Measurements from ENCODE around the gene CAPN1.
"Not testable (repeated sequence)": the region's sequence is repeated elsewhere in the genome, so short reads cannot be mapped to it uniquely, and the experiment has no call there.

The CAPN1 gene

DNA sequence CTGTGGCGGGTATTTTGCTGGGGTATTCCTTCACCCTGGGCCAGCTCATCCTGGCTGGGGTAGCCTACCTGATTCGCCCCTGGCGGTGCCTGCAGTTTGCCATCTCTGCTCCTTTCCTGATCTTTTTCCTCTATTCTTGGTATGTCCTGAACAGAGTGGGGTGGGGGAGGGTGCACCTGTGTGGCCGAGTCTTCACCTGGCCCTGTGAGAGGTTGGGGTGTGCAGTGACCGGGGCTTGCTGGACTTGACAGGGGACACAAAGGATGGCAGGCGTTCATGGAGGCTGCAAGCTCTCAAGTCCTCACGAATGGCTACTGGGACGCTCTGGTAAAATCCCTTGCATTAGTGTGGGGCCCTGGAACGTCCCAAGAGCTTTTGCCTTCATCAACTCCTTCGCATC is 39.3 kb downstream of the CAPN1 start:
- DNase-seq: no peak

DNA sequence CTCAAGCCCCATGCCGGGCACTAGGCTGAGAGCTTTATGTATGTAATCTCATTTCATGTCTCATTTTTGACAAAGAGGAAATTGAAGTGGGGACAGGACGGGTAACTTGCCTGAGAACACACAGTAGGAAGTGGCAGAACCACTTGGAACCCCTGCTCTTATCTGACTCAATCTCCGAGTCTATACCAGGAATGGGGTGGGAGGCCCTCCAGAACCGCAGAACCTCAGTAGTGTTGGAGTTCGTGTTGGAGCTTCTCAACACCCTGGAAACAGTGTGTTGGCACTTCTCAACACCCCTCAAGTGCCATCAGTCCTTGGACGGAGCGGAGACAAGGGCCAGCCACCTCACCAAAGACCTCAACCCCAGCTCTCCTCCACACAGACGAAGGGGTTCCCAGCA is 41.3 kb downstream of the CAPN1 start:
- DNase-seq: no peak

DNA sequence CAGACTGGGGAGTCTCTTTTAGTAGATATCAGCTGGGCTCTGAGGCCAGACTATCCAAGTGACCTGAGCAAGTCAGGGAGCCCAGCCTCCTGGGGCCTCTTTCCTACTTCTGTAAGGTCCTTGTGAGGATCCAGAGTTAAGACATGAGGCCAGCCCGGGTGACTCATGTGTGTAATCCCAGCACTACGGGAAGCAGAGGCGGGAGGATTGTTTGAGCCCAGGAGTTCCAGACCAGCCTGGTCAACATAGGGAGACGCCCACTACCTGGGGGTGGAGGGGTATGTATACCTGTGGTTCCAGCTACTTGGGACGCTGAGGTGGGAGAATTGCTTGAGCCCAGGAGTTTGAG is 43.2 kb downstream of the CAPN1 start:
- DNase-seq: no peak

DNA sequence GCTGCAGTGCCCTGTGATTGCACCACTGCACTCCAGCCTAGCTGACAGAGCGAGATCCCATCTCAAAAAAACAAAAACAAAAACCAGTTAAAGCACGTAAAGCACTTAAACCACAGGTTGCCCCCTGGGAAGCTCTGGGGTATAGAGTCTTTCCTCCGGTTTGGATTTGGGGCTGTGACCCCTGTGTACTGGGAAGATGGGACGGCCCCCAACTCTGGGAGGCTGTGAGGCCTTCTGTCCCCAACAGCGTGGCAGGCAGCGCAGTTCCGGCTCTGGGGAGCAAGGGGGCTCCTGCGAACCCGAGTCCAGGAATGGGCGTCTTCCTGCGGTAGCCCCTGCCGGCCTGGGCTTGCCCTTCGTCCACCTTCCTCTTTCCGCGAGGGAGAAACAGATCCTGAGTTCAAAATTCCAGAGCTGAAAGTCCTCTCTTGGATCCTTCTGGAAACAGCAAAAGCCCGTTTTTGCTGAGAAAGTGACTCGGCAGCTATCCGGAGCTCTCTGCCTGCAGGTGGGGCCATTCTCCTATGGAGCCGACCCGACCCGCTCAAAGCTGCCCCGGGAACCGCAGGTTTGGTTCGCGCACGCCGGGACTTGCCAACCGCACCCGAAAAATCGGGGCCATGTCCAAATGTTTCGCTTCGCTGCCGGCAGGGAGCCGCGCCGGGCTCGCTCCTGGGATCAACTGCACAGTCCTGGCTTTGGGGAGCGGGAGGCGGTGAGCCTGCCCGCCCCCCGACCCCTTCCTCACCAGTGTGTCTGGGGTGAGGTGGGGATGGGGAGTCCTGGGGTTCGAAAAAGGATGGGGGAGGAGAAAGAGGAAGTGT is 43.8 kb downstream of the CAPN1 start:
- no peak for DNase-seq

DNA sequence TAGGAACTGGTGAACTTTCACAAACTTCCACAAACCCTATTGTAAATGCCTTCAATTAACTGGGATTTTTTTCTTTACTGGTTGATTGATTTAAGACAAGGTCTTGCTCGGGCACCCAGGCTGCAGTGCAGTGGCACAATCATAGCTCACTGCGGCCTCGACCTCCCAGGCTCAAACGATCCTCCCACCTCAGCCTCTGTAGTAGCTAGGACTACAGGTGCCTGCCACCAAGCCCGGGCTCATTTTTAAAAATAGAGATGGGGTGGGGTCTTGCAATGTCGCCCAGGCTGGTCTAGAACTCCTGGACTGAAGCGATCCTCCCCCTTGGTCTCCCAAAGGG is 44.3 kb downstream of the CAPN1 start:
- no peak for DNase-seq

DNA sequence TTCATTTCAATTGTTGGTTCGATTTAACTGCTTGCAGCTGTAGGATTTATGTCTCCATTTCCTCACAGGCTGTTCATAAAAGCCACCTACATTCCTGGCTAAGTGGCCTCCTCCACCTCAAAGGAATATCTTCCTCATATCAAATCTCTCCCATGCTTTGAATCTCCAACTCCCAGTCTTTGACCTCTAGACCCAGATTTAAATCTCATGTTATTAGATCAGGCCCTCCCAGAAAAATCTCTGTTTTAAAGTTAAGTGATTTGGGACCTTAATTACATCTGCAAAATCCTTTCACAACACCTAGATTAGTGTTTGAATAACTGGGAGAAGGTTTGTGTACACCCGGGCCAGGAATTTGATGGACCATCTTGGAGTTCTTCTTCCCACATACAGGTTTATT is 46.2 kb downstream of the CAPN1 start:
- no peak for DNase-seq

DNA sequence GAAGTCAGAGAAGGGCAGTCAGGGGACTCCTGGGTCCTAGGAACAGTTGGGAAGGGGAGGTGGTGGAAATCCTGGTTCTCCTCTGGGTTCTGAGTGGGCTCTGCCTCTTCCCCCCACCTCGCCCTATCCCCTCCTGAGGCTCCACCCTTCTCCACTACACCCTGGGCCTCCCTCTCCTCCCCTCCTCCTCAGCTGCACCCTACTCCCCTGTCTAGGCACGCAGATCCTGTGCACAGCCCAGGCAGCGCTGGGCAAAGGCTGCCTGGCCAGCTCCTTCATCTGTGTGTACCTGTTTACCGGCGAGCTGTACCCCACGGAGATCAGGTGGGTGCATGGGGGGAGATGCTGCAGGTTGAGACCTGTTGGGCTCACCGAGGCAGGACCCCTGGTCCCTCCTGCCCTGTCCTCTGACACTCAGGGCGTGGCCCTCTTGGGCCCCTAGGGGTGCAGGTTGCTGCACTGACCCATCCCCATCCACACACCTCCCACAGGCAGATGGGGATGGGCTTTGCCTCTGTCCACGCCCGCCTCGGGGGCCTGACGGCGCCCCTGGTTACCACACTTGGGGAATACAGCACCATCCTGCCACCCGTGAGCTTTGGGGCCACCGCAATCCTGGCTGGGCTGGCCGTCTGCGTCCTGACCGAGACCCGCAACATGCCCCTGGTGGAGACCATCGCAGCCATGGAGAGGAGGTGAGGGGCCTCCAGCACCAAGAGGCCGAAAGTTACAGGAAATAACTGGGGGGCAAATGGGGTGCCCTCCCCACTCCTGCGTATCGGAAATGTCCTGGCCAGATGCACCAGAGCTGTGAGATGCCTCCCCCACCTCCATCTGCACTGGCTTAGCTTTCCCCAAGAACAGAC is 54.7 kb downstream of the CAPN1 start:
- DNase-seq: no peak

DNA sequence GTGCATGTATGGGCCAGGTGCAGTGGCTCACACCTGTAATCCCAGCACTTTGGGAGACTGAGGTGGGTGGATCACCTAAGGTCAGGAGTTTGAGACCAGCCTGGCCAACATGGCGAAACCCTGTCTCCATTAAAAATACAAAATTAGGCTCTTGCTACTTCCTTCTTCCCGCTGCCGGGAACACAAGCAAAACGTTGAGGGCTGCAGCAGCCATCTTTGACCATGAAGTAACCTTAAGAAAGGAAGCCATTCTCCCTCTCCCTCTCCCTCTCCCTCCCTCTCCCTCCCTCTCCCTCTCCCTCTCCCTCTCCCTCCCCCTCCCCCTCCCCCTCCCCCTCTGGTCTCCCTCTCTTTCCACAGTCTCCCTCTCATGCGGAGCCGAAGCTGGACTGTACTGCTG is 56.6 kb downstream of the CAPN1 start:
- DNase-seq: not testable (repeated sequence)

DNA sequence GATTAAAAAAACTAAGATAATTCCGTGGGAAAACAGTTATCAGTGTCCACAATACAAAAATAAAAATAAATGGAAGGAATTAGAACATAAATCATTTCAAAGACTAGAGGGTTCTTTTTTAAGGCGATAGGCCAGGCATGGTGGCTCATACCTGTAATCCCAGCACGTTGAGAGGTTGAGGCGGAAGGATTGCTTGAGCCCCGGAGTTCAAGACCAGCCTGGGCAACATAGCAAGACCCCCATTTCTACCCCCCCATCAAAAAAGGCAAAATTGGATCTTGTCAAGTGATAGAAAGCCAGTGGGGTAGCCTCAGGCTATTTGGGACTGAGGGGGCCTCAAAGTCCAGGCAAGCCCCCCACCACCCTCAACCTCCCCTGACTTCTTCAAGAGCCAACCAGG is 59.4 kb downstream of the CAPN1 start:
- DNase-seq: no peak

DNA sequence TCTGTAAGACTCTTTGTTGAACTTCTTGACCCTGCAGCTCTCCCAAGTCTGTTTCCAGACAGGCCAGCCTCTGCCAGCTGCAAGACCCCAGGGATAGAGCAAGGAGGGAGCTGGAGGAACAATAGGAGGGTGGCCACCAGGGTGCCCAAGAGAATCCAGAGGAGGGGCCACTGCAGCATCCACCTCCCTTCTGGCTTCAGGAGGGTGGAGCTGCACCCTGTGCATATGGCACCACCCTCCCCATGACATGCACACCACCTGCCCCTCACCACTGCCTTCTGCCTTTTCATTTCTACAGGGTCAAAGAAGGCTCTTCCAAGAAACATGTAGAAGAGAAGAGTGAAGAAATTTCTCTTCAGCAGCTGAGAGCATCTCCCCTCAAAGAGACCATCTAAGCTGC is 60.0 kb downstream of the CAPN1 start:
- no peak for DNase-seq

DNA sequence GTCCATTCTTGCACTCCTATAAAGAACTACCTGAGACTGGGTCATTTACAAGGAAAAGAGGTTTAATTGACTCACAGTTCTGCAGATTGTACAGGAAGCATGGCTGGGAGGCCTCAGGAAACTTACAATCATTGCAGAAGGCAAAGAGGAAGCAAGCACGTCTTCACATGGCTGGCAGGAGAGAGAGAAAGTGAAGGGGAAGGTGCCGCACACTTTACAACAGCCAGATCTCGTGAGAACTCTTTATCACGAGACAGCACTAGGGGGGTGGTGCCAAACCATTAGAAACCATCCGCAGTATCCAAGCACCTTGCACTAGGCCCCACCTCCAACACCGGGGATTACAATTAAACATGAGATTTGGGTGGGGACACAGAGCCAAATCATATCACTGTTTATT is 60.7 kb downstream of the CAPN1 start:
- DNase-seq: no peak

DNA sequence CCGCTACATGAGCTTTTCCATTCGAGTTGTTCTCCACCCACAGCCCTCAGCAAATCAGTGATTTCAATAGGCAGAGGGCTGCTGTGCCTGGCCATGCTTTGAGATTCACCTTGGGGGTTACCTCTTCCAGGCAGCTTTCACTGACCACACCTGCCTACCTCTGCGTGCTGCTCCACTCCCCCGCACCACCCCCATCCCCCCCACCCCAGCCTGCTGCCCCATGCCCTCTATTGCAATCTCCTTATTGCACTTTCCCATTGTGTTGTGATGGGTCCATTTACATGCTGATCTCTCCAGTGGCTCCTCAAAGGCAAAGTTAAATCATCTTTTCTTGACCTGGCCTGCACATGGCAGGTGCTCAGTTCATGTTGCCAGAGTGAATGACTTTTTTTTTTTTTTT is 62.1 kb downstream of the CAPN1 start:
- no peak for DNase-seq

DNA sequence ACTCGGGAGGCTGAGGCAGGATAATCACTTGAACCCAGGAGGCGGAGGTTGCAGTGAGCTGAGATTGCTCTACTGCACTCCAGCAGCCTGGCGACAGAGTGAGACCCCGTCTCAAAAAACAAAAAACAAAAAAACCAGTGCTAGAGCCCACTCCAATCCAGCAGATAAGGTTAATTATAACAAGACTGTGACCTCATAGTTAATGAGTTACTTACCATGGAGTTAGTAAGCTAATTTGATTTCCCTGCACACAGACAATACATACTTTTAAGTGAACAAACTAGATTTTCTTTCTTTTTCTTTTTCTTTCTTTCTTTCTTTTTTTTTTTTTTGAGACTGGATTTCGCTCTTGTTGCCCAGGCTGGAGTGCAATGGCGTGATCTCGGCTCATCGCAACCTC is 63.3 kb downstream of the CAPN1 start:
- DNase-seq: not testable (repeated sequence)

DNA sequence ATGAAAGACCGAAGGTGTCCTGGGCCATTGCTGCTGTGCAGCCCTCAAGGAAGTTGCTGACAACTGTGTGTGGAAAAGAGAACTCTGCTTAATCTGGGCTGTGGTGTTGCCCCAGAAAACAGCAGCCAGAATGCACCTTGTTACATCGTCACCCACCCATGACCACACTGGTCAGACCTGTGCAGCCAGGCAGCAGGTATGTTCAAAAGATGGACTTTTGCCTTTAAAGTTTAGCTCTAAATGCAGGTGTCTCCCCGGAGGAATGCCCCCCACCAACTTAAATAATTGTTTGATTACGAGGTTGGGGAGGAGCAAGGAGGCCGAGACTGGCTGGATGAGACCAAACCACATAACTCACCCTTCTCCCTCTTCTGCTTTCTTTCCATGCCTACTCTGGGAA is 64.8 kb downstream of the CAPN1 start:
- DNase-seq: no peak

DNA sequence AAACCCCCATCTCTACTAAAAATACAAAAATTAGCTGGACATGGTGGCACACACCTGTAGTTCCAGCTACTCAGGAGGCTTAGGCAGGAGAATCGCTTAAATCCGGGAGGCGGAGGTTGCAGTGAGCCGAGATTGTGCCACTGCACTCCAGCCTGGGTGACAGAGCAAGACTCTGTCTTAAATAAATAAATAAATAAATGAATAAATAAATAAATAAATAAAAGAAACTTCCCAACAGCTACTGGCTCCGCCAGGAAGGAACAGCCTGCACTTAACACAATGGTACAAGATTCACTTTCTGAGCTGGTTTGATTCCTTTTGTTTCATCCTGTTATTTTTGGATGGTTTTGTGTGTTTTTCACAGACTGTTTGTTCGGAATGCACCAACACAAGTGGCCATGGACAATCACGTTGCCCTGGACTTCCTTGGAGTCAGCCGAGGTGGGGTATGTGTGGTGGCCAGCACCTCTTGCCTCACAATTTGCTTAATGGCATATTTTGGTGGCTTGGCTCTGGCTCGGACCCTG is 66.5 kb downstream of the CAPN1 start:
- DNase-seq: not testable (repeated sequence)

DNA sequence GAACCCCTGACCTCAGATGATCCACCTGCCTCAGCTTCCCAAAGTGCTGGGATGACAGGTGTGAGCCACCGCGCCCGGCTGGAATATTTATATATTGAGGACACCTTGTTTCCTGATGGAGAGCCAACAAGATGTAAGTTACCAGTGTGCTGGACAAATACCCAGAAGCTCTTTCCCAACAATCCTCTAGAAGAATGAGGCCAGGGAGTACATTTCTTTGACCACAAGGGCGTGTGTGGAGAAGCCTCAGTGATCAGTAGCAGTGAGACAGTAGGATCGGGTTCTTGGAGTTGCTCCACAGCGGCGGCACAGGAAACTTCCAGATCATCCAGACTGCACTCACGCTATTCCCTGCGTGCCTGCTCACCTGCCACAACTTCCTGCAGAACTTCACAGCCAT is 69.7 kb downstream of the CAPN1 start:
- DNase-seq: no peak

DNA sequence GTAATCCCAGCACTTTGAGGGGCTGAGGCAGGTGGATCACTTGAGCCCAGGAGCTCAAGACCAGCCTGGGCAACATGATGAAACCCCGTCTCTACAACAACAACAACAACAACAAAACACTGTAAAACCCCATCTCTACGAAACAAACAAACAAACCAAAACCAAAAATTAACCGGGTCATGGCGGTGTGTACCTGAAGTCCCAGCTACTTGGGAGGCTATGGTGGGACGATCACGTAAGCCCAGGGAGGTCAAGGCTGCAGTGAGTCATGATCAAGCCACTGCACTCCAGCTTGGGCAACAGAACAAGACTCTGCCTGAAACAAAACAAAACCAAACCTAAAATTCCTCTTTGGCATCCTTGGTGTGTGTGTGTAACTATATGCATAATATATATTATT is 73.0 kb downstream of the CAPN1 start:
- no peak for DNase-seq

DNA sequence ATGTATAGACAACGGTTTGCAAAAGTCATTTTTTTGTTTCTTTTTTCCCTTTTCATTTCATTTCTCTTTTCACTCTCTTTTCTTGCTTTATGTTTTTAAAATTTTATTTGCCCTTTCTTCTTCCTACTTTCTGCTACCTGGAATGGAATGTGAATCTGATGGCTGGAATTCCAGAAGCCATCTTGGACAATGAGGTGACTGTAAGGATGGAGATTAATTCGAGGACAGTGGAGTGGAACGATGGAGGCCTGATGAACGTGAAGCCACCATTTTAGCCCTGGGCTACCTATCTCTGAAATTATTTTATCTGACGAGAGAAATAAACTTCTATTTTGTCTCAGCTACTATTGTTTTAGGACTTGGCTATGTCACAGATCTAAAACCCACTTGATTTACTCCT is 77.3 kb downstream of the CAPN1 start:
- DNase-seq: no peak

DNA sequence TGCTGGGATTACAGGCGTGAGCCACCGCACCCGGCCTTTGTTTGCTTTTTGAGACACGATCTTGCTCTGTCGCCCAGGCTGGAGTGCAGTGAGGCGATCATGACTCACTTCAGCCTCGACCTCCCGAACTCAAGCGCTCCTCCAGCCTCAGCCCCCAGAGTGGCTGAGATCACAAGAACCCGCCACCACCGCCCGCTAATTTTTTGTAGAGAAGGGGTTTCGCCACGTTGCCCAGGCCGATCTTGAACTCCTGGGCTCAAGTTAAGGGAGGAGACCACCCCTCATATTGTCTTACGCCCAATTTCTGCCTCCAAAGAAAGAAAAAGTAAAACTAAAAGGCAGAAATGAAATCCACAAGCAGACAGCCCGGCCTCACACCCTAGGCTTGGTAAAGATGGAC is 78.6 kb downstream of the CAPN1 start:
- no peak for DNase-seq

DNA sequence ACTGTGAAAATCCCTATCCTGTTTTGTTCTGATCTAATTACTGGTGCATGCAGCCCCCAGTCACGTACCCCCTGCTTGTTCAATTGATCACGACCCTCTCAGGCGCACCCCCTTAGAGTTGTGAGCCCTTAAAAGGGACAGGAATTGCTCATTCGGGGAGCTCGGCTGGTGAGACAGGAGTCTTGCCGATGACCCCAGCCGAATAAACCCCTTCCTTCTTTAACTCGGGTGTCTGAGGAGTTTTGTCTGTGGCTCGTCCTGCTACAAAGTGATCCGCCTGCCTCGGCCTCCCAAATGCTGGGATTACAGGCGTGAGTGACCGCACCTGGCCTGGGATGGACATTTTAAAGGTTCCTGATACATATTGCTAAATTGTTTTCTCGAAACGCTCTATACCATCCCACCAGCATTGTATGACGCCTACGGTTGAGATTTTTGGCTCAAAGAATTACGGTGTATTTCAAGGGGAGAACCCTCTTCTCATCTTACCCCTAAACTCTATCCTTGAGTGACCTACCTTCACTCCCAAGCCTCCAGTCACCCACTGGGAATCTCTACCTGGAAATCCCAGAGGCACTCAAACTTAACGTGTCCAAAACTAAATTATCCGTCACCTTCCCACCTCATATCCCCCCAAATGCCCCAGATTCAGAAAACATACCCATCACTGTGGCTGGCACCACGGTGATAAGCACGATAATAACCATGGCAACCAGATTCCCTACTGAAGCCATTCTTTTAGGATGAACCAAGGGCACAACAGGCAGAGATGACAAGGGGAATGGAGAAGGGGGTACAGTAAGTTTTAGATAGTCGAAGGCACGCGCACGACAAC is 79.2 kb downstream of the CAPN1 start:
- DNase-seq: no peak

All from NCI-H1930 (cell line).